ENCODE measurements around the gene PXMP4.

Gene PXMP4

GRCh38 chr20:33732166-33732970, 12.3 kb upstream of the PXMP4 start (continued):
- TF ChIP-seq INSM2 (tag by site-specific recombination; IDR thresholded peaks at IDR 0.05) (no peak), AEBP2 (tag by site-specific recombination; IDR thresholded peaks at IDR 0.05; ENCODE audit: borderline replicate concordance) (no peak), ZNF843 (tag by site-specific recombination; IDR thresholded peaks at IDR 0.05) (no peak), ZNF549 (tag by site-specific recombination; IDR thresholded peaks at IDR 0.05) (no peak), ZBTB7A (tag by site-specific recombination; IDR thresholded peaks at IDR 0.05; ENCODE audit: low read depth) (no peak), TSHZ1 (tag by site-specific recombination; IDR thresholded peaks at IDR 0.05; ENCODE audit: borderline replicate concordance) (no peak), ZNF664 (tag by site-specific recombination; IDR thresholded peaks at IDR 0.05) (no peak), ZNF266 (tag by site-specific recombination; IDR thresholded peaks at IDR 0.05; ENCODE audit: low read depth) (no peak), ZNF169 (tag by site-specific recombination; IDR thresholded peaks at IDR 0.05) (no peak), YY2 (tag by site-specific recombination; IDR thresholded peaks at IDR 0.05) (0 out of 2 replicates have a peak, but pooled peaks have one; percentile 11), ZNF292 (tag by site-specific recombination; IDR thresholded peaks at IDR 0.05; ENCODE audit: borderline replicate concordance, low read depth) (no peak), ZNF521 (tag by site-specific recombination; IDR thresholded peaks at IDR 0.05) (no peak), OSR2 (tag by site-specific recombination; IDR thresholded peaks at IDR 0.05) (no peak), ZNF140 (tag by site-specific recombination; IDR thresholded peaks at IDR 0.05) (no peak), KLF17 (tag by site-specific recombination; IDR thresholded peaks at IDR 0.05) (0 out of 2 replicates have a peak, but pooled peaks have one; percentile 30), ZNF184 (tag by site-specific recombination; IDR thresholded peaks at IDR 0.05) (no peak), HOXA7 (CRISPR knock-in tag; IDR thresholded peaks at IDR 0.05; ENCODE audit: borderline replicate concordance) (no peak), ZSCAN18 (tag by site-specific recombination; IDR thresholded peaks at IDR 0.05) (no peak), ZNF473 (tag by site-specific recombination; IDR thresholded peaks at IDR 0.05) (no peak), ZNF621 (tag by site-specific recombination; IDR thresholded peaks at IDR 0.05) (no peak), ZIC2 (tag by site-specific recombination; IDR thresholded peaks at IDR 0.05) (0 out of 2 replicates have a peak, but pooled peaks have one; percentile 35), ZNF529 (tag by site-specific recombination; IDR thresholded peaks at IDR 0.05; ENCODE audit: insufficient replicate concordance) (no peak), ZNF776 (tag by site-specific recombination; IDR thresholded peaks at IDR 0.05; ENCODE audit: borderline replicate concordance) (no peak), ZNF518A (tag by site-specific recombination; conservative IDR thresholded peaks at IDR 0.05; ENCODE audit: low read depth) (no peak), ZNF19 (tag by site-specific recombination; IDR thresholded peaks at IDR 0.05; ENCODE audit: low read depth) (no peak)

Data from HEK293 (cell line).